Heart left ventricle (tissue), 16 donors: Measurements from ENCODE around the gene WNK2. TPM values are rescaled to one million over a fixed set of nuclear protein-coding genes. Genes with fewer than 3 reads are reported as not detected.

Experiments
- ATAC-seq, 4 donors: fragments of 200-7000 bp; cut with Tn5 transposase; one replicate each; pipeline ENCODE4 v1.9.1; 2020 to 2022; ENCODE audit warnings: moderate library complexity in 4 of 4, mild to moderate bottlenecking in 3 of 4, moderate number of reproducible peaks in 1 of 4
- DNase-seq, 5 donors: peaks; one replicate each; pipeline ENCODE4 v3.0.0-alpha.2; 2020
- H3K27ac ChIP-seq, 12 donors: fragments of 200-600 bp; sonication (generic) in 4 of 12; one replicate each; pipeline versions ENCODE4 v1.5.0 to v1.8.0; 2016 to 2022; ENCODE audit warnings: mild to moderate bottlenecking in 2 of 12
- H3K27me3 ChIP-seq, 9 donors: fragments of 200-600 bp; sonication (generic) in 2 of 9; one replicate each; pipeline versions ENCODE4 v1.5.1 to v1.8.0; 2016 to 2022; ENCODE audit warnings: mild to moderate bottlenecking in 3 of 9
- H3K36me3 ChIP-seq, 9 donors: fragments of 200-600 bp; sonication (generic) in 2 of 9; one replicate each; pipeline versions ENCODE4 v1.5.0 to v1.8.0; 2018 to 2022; ENCODE audit warnings: mild to moderate bottlenecking in 2 of 9
- H3K4me1 ChIP-seq, 12 donors: fragments of 200-600 bp; sonication (generic) in 4 of 12; one replicate each; pipeline versions ENCODE4 v1.5.0 to v1.8.0; 2016 to 2022; ENCODE audit warnings: mild to moderate bottlenecking in 3 of 12
- H3K4me3 ChIP-seq, 12 donors: fragments of 200-600 bp; sonication (generic) in 4 of 12; one replicate each; pipeline versions ENCODE4 v1.5.0 to v1.8.0; 2017 to 2022; ENCODE audit warnings: mild to moderate bottlenecking in 9 of 12, moderate library complexity in 4 of 12
- H3K9me3 ChIP-seq, 12 donors: fragments of 200-600 bp; sonication (generic) in 4 of 12; one replicate each; pipeline versions ENCODE4 v1.5.0 to v1.8.0; 2016 to 2022; ENCODE audit warnings: mild to moderate bottlenecking in 1 of 12
- CTCF ChIP-seq, 12 donors: fragments of 200-600 bp; sonication (generic) in 4 of 12; IDR thresholded peaks; one replicate each; pipeline versions ENCODE4 v1.5.0 to v1.8.0; 2018 to 2022; ENCODE audit warnings: antibody characterized with exemption in 12 of 12, mild to moderate bottlenecking in 5 of 12
- POLR2A ChIP-seq, 2 donors: fragments of 450-650 bp; IDR thresholded peaks; one replicate each; pipeline ENCODE4 v1.6.1; 2017; ENCODE audit warnings: antibody characterized with exemption in 2 of 2, mild to moderate bottlenecking in 2 of 2, moderate library complexity in 2 of 2
- WGBS, 4 donors: extraction: QIAGEN DNeasy Blood & Tissue Kit in 2 of 4; methylation state at CpG; one replicate each; pipeline versions ENCODE4 v1.1.5 to v1.1.7; 2013 to 2018; 5-methylcytosine and 5-hydroxymethylcytosine counted together
- intact Hi-C, 10 donors: fragments of 100-400 bp; cut with DNase I; formaldehyde crosslinking; loops; one replicate each; pipeline versions ENCODE4 v1.11.1 to v1.14.2; 2022
- polyA plus RNA-seq, 2 donors: library from polyadenylated mRNA; stranded (reverse); fragments of 200-250 nt; gene quantifications; one replicate each; pipeline ENCODE4 v1.2.3, GENCODE V29; 2013
- total RNA-seq, 9 donors: library from RNA; depleted of rRNA in 2 of 9; stranded (reverse); fragments of >200 nt in 2 of 9; fragmentation: NEBNext Ultra II Directional in 3 of 9; extraction: Animal tissue kit (Norgen Biotek cat#: 25700) in 3 of 9; gene quantifications; one replicate each; pipeline versions ENCODE4 v1.1.0 to v1.2.4, GENCODE V29; 2016 to 2023
- donor health status: ischemic (EF 13 %, LVEDD 7.1; RV severe dilation, severe dysfunction).
- donor health status: healthy with polysubstance abuse.
- donor health status: DM: no; HTN: yes; CAD: no.
- donor health status: DM: no; HTN: no; CAD: no.
- donor health status: ischemic (EF 25% LVEDD 6.9; RV normal size, moderate dysfunction).
- donor health status: ischemic (EF 25% LVEDD 5.7; RV mildly dilated, moderate dysfunction).
- donor health status: healthy.
- donor health status: DM: yes; HTN: yes; CAD: no.
- donor health status: ischemic (EF 35%, LVEDD 5.7; RV mildly dilated, moderate dysfunction).
- donor health status: nonischemic (EF 11% LVEDD 7.7; RV severe dilation, severe dysfunction).
- donor health status: DM: yes; HTN: yes; CAD: no.
- donor health status: PGD.
- donor health status: ischemic (EF 29% LVEDD 5.4; RV normal size, mild dysfunction).
- donor health status: nonischemic (EF 23%, LVEDD 6.1; RV moderate dilation, normal function).

The WNK2 gene
- total and polyA plus RNA-seq, 11 donors, result 29.4 to 206 (median 112) TPM

GRCh38 chr9:93226819-93227218 is 42.9 kb downstream of the WNK2 start:
- intact Hi-C loops, result no loop called here
- DNase-seq, result peak in 1 of 5 donors; percentile 33

GRCh38 chr9:93228030-93228429 is 44.1 kb downstream of the WNK2 start:
- H3K27me3 ChIP-seq, result peaks cover 0 to 25% (median 0%) of the 10 kb centered on the region in 9 donors
- WGBS, 4 donors, result 83 to 94% (median 88%) methylated on average over 7 of the region's 7 CpGs
- no peak overlapping the region for H3K4me3 ChIP-seq
- no peak for TF ChIP-seq POLR2A (IDR thresholded peaks at IDR 0.05)
- TF ChIP-seq CTCF (IDR thresholded peaks at IDR 0.05), result no peak
- DNase-seq, result no peak
- no peaks in the 10 kb centered on the region for H3K9me3 ChIP-seq
- no peaks in the 10 kb centered on the region for H3K36me3 ChIP-seq
- intact Hi-C loops, result no loop called here
- peaks cover 0 to 79% (median 25%) of the 10 kb centered on the region in 12 donors for H3K4me1 ChIP-seq
- H3K27ac ChIP-seq, result no peak overlapping the region
- ATAC-seq, result no peak

More at GRCh38 chr9:93226819-93227218, 42.9 kb downstream of the WNK2 start:
- no peak for ATAC-seq
- H3K27ac ChIP-seq, result no peak overlapping the region
- no peak overlapping the region for H3K4me3 ChIP-seq
- H3K36me3 ChIP-seq, result no peaks in the 10 kb centered on the region
- no peak for TF ChIP-seq POLR2A (IDR thresholded peaks at IDR 0.05)
- TF ChIP-seq CTCF (IDR thresholded peaks at IDR 0.05), result no peak
- WGBS, 4 donors, result 88 to 94% (median 92%) methylated on average over 5 of the region's 5 CpGs
- H3K9me3 ChIP-seq, result no peaks in the 10 kb centered on the region
- H3K27me3 ChIP-seq, result peaks cover 0 to 17% (median 0%) of the 10 kb centered on the region in 9 donors
- H3K4me1 ChIP-seq, result peaks cover 0 to 87% (median 26%) of the 10 kb centered on the region in 12 donors

- Histone ChIP-seq H3K4me1 (peaks cover 0 to 75% (median 23%) of the 10 kb centered on the region in 12 donors), H3K27ac (peak overlapping the region in 1 of 12 donors; percentile 22), H3K27me3 (peaks cover 0 to 29% (median 0%) of the 10 kb centered on the region in 9 donors), H3K36me3 (no peaks in the 10 kb centered on the region), H3K4me3 (no peak overlapping the region), H3K9me3 (no peaks in the 10 kb centered on the region)
- intact Hi-C loops, result no loop called here
- 70 to 72% (median 71%) methylated on average over 8 of the region's 8 CpGs for WGBS, 4 donors
- DNase-seq (peak in 1 of 5 donors; percentile 48), ATAC-seq (no peak)
- TF ChIP-seq POLR2A (IDR thresholded peaks at IDR 0.05), result no peak
- TF ChIP-seq CTCF (IDR thresholded peaks at IDR 0.05), result no peak
These were observed 44.5 kb downstream of the WNK2 start for GRCh38 chr9:93228453-93228852.

GRCh38 chr9:93229636-93230035 is 45.7 kb downstream of the WNK2 start:
- DNase-seq, result peak in 1 of 5 donors; percentile 42
- Histone ChIP-seq H3K4me3 (no peak overlapping the region), H3K4me1 (peaks cover 0 to 70% (median 17%) of the 10 kb centered on the region in 12 donors), H3K36me3 (peaks cover 0 to 3% (median 0%) of the 10 kb centered on the region in 9 donors), H3K9me3 (no peaks in the 10 kb centered on the region), H3K27ac (no peak overlapping the region), H3K27me3 (peaks cover 0 to 39% (median 0%) of the 10 kb centered on the region in 9 donors)
- intact Hi-C loops, result no loop called here
- TF ChIP-seq CTCF (IDR thresholded peaks at IDR 0.05), result no peak
- no peak for TF ChIP-seq POLR2A (IDR thresholded peaks at IDR 0.05)
- ATAC-seq, result peak in 1 of 4 donors; percentile 4
- WGBS, 4 donors, result 83 to 94% (median 86%) methylated on average over 12 to 14 of the region's 14 CpGs
